Psoas muscle (tissue), 8 donors: ENCODE measurements around the gene WDR86. TPM values are rescaled to one million over a fixed set of nuclear protein-coding genes. Genes with fewer than 3 reads are reported as not detected.

Source experiments
- ATAC-seq, 4 donors: fragments of 200-7000 bp; cut with Tn5 transposase; one replicate each; pipeline ENCODE4 v1.9.1; 2020; ENCODE audit warnings: moderate library complexity in 3 of 4, mild to moderate bottlenecking in 2 of 4
- DNase-seq, 2 donors: peaks; one replicate each; pipeline ENCODE4 v3.0.0-alpha.2; 2020
- H3K27ac ChIP-seq: fragments of 200-600 bp; one replicate; pipeline ENCODE4 v1.8.0; 2022
- H3K27me3 ChIP-seq, 3 donors: fragments of 200-600 bp in 1 of 3; one replicate each; pipeline versions ENCODE4 v1.6.1 to v1.8.0; 2013 to 2022; ENCODE audit warnings: low read length in 2 of 3, mild to moderate bottlenecking in 2 of 3, moderate library complexity in 1 of 3; ENCODE audit not compliant: insufficient read depth in 3 of 3
- H3K36me3 ChIP-seq, 2 donors: fragments of 200-600 bp in 1 of 2; one replicate each; pipeline versions ENCODE4 v1.6.1 to v1.8.0; 2013 to 2022; ENCODE audit warnings: low read depth in 1 of 2, mild to moderate bottlenecking in 1 of 2, moderate library complexity in 1 of 2; ENCODE audit not compliant: insufficient read depth in 1 of 2
- H3K4me1 ChIP-seq: fragments of 200-600 bp; one replicate; pipeline ENCODE4 v1.8.0; 2022
- H3K4me3 ChIP-seq: fragments of 200-600 bp; one replicate; pipeline ENCODE4 v1.8.0; 2022; ENCODE audit warnings: mild to moderate bottlenecking
- H3K9me3 ChIP-seq: fragments of 200-600 bp; one replicate; pipeline ENCODE4 v1.8.0; 2022
- WGBS, 3 donors: extraction: QIAGEN DNeasy Blood & Tissue Kit; methylation state at CpG; one replicate each; pipeline versions ENCODE4 v1.1.6 to v1.1.7; 2013; 5-methylcytosine and 5-hydroxymethylcytosine counted together
- intact Hi-C, 2 donors: fragments of 100-400 bp; cut with DNase I; formaldehyde crosslinking; loops; one replicate each; pipeline versions ENCODE4 v1.11.0 to v1.14.2; 2022
- polyA plus RNA-seq, 3 donors: library from polyadenylated mRNA; stranded (reverse); fragments of 200-250 nt; gene quantifications; one replicate each; pipeline ENCODE4 v1.2.3, GENCODE V29; 2013
- total RNA-seq, 4 donors: library from RNA; stranded (reverse); fragmentation: NEBNext Ultra II Directional in 2 of 4; extraction: Animal tissue kit (Norgen Biotek cat#: 25700) in 2 of 4; gene quantifications; one replicate each; pipeline versions ENCODE4 v1.2.1 to v1.2.4, GENCODE V29; 2021 to 2023
- TF ChIP-seq, protein P1 (sequence below): fragments of 200-600 bp; IDR thresholded peaks from one replicate; pipeline ENCODE4 v1.8.0; 2022; ENCODE audit warnings: antibody characterized with exemption
- donor health status: healthy with polysubstance abuse.
- donor health status: DM: no; HTN: no; CAD: no; lungs with moderate emphysema.
- donor health status: Bipolar disorder and iron deficiency.
- donor health status: healthy.
- donor health status: DM: yes; HTN: yes; CAD: no.
- donor health status: DM: no; HTN: no; CAD: no.
- donor health status: DM: no; HTN: no; CAD: no.
- donor health status: DM: yes; HTN: yes; CAD: no.

Gene WDR86
- total and polyA plus RNA-seq, 7 donors = 0.03 to 0.44 (median 0.29) TPM; not detected in 2

DNA sequence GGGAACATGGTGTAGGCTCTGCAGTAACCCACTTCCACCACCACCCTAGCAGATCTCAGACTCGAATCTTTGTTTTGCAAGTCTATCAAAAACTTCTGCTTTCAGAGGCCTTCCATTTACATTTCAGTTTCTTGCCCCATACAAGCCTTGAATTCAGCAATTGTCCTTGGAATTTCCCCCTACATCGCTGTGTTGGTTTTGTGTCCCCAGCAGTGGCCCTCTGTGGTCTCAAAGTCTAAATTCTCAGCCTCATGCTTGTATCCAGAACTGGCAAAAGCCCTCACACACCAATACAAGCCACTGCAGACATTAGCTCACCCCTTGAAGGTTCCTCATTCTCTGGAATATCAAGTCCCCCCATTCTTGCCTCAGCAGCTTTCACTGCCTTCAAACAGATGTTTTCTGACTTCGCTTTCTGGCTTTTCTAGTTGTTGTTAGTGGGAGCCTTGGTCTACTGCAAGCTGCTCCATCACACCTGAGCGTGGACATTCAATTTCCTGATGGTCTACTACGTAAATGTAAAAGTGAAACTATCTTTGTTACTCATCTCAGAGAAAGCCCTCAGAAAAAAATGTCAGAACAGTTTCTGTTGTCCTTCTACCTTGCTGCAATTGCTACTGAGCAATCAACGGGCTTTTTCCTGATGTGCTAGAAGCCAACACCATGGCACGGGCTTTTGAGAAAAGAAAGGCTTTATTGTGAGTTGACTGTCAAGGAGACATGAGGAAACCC, 70.0 kb downstream of the WDR86 start:
- H3K27ac ChIP-seq = no peak overlapping the region
- H3K4me3 ChIP-seq = no peak overlapping the region
- H3K9me3 ChIP-seq = no peaks in the 10 kb centered on the region
- DNase-seq = no peak
- TF ChIP-seq, protein P1, sequence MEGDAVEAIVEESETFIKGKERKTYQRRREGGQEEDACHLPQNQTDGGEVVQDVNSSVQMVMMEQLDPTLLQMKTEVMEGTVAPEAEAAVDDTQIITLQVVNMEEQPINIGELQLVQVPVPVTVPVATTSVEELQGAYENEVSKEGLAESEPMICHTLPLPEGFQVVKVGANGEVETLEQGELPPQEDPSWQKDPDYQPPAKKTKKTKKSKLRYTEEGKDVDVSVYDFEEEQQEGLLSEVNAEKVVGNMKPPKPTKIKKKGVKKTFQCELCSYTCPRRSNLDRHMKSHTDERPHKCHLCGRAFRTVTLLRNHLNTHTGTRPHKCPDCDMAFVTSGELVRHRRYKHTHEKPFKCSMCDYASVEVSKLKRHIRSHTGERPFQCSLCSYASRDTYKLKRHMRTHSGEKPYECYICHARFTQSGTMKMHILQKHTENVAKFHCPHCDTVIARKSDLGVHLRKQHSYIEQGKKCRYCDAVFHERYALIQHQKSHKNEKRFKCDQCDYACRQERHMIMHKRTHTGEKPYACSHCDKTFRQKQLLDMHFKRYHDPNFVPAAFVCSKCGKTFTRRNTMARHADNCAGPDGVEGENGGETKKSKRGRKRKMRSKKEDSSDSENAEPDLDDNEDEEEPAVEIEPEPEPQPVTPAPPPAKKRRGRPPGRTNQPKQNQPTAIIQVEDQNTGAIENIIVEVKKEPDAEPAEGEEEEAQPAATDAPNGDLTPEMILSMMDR = no peak
- ATAC-seq = no peak
- WGBS, 3 donors = 60 to 67% (median 66%) methylated on average over 7 of the region's 7 CpGs
- peaks cover 10% of the 10 kb centered on the region for H3K4me1 ChIP-seq
- no peaks in the 10 kb centered on the region for H3K27me3 ChIP-seq
- intact Hi-C loops = no loop called here
- H3K36me3 ChIP-seq = peaks cover 0 to 4% of the 10 kb centered on the region in 2 donors

DNA sequence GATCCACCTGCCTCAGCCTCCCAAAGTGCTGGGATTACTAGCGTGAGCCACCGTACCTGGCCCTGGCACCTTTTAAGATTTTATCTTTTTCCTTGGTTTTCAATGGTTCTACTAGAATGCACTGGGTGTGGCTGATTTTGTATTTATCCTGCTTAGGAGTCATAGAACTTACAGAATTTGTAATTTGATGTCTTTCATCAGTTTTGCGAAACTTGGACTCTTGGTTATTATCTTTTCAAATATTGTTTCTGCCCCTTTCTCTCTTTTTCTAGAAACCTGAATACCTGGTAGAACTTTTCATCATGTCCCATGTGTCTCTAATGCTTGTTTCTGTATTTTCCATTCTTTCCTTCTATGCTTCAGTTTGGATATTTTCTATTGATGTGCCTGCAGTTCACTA, 71.0 kb downstream of the WDR86 start:
- H3K4me1 ChIP-seq = peaks cover 10% of the 10 kb centered on the region
- WGBS, 3 donors = 93 to 99% (median 99%) methylated on average over 3 of the region's 3 CpGs
- no peak overlapping the region for H3K27ac ChIP-seq
- peaks cover 0 to 4% of the 10 kb centered on the region in 2 donors for H3K36me3 ChIP-seq
- H3K9me3 ChIP-seq = no peaks in the 10 kb centered on the region
- ATAC-seq (no peak), DNase-seq (no peak)
- TF ChIP-seq, protein P1 = no peak
- H3K4me3 ChIP-seq = no peak overlapping the region
- intact Hi-C loops = no loop called here
- no peaks in the 10 kb centered on the region for H3K27me3 ChIP-seq

DNA sequence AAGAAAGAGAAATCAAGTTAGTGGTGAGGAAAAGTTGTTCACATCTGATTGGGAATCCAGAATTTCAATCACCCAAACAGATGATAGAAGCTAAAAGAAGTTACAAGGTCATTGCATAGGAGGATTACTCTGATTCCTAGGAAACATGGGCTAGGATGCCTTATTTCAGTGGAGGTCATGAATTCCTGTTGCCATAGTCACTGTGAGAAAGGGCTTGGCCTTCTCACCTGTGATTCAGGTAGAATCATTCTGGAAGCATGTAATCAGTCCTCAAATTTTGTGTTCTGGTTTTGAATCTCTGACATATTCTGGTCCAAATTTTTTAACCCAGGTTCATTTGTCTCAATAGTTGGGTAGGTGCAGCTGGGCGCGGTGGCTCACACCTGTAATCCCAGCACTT, 72.5 kb downstream of the WDR86 start:
- TF ChIP-seq, protein P1 = no peak
- no peak for DNase-seq
- WGBS, 3 donors = 94 to 100% (median 99%) methylated on average over 2 of the region's 2 CpGs
- Histone ChIP-seq H3K36me3 (no peaks in the 10 kb centered on the region), H3K4me1 (no peaks in the 10 kb centered on the region), H3K9me3 (no peaks in the 10 kb centered on the region), H3K27ac (no peak overlapping the region), H3K4me3 (no peak overlapping the region), H3K27me3 (no peaks in the 10 kb centered on the region)
- no peak for ATAC-seq
- intact Hi-C loops = no loop called here

DNA sequence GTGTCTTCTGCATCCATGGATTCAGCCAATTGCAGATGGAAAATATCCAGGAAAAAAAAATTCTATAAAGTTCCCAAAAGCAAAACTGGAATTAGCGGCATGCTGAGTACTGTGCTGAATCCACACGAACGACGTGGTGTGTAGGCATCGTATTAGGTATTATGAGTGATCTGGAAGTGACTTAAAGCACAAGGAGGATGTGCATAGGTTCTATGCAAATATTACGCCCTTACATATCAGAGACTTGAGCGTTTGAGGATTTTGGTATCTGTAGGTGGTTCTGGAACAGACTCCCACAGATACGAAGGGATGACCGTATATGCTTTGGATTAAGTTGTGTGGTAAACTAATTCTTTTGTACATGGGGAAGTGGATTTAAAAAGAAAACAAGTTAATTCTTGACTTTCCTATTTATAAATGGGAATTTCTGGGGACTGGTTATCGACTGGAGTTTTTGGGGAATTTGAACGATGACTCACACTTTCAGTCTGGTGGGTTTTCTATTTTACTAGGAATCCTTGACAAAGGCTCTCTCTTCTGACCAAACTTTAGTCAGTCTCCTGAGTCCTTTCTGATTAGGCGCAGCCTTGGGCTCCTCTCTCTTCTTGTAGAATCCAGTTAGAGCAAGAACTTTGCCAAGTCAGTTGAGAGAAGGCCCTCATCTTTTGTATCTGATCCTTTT, 73.7 kb downstream of the WDR86 start:
- Histone ChIP-seq H3K9me3 (no peaks in the 10 kb centered on the region), H3K27me3 (no peaks in the 10 kb centered on the region), H3K36me3 (no peaks in the 10 kb centered on the region), H3K27ac (no peak overlapping the region), H3K4me3 (no peak overlapping the region), H3K4me1 (no peaks in the 10 kb centered on the region)
- ATAC-seq (no peak), DNase-seq (no peak)
- intact Hi-C loops = no loop called here
- 78 to 85% (median 82%) methylated on average over 12 of the region's 12 CpGs for WGBS, 3 donors
- TF ChIP-seq, protein P1 = no peak
